IMR-90 (cell line): ENCODE results near the gene KCNMA1. TPM values are rescaled to one million over a fixed set of nuclear protein-coding genes. Genes with fewer than 3 reads are reported as not detected.

Source experiments
- ATAC-seq: fragments of 200-7000 bp; cut with Tn5 transposase; 2 replicates; pipeline ENCODE4 v1.9.1; 2020; ENCODE audit warnings: low read depth, mild to moderate bottlenecking, moderate library complexity
- BruUV-seq: library from RNA; stranded (reverse); fragments of 400-500 nt; replicated peaks from 2 replicates; lab custom pipeline; 2021; lab: Mats Ljungman, UMichigan
- CTCF ChIA-PET: fragments of 300-600 bp; formaldehyde crosslinking; extraction: SDS; loops from one replicate; lab custom pipeline; 2021; ENCODE audit warnings: antibody characterized with exemption; lab: Yijun Ruan, JAX
- POLR2A ChIA-PET: fragments of 300-600 bp; sonication (Branson Sonifier 250); formaldehyde crosslinking; loops from one replicate; lab custom pipeline; 2022; ENCODE audit warnings: antibody characterized with exemption; ENCODE audit not compliant: unreplicated experiment; lab: Charles Lee
- DNase-seq: peaks from one replicate; pipeline ENCODE4 v3.0.0; 2013
- H2AFZ ChIP-seq: replicated peaks from 2 replicates; pipeline ENCODE3; 2013; ENCODE audit warnings: low read length, mild to moderate bottlenecking; ENCODE audit not compliant: poor library complexity
- H2AK5ac ChIP-seq: 2 replicates; pipeline ENCODE4 v1.6.1; 2013; ENCODE audit warnings: low read depth, low read length, inconsistent platforms
- H2AK9ac ChIP-seq: replicated peaks from 2 replicates; pipeline ENCODE3; 2013; ENCODE audit warnings: mild to moderate bottlenecking, low read depth, low read length, moderate library complexity; ENCODE audit not compliant: poor library complexity
- H2BK120ac ChIP-seq: 2 replicates; pipeline ENCODE4 v1.6.1; 2013; ENCODE audit warnings: low read depth, low read length, inconsistent platforms
- H2BK15ac ChIP-seq: 3 replicates; pipeline ENCODE4 v1.6.1; 2013; ENCODE audit warnings: low read depth, low read length, inconsistent platforms
- H2BK20ac ChIP-seq: 2 replicates; pipeline ENCODE4 v1.6.1; 2013; ENCODE audit warnings: low read depth, mild to moderate bottlenecking, inconsistent platforms, low read length, moderate library complexity
- H2BK5ac ChIP-seq: 2 replicates; pipeline ENCODE4 v1.6.1; 2013; ENCODE audit warnings: mild to moderate bottlenecking, low read depth, low read length, inconsistent platforms; ENCODE audit not compliant: poor library complexity, severe bottlenecking
- H3K14ac ChIP-seq: replicated peaks from 2 replicates; pipeline ENCODE4 v1.6.1; 2013; ENCODE audit warnings: low read depth, low read length, inconsistent platforms
- H3K18ac ChIP-seq: 2 replicates; pipeline ENCODE4 v1.6.1; 2013; ENCODE audit warnings: low read depth, low read length, control low read depth
- H3K23ac ChIP-seq: 2 replicates; pipeline ENCODE4 v1.6.1; 2013; ENCODE audit warnings: low read depth, low read length, inconsistent platforms
- H3K27ac ChIP-seq: 2 replicates; pipeline ENCODE4 v1.5.1; 2013; ENCODE audit warnings: mild to moderate bottlenecking, control low read depth, low read length; ENCODE audit not compliant: insufficient read depth
- H3K27me3 ChIP-seq: 2 replicates; pipeline ENCODE4 v1.6.1; 2013; ENCODE audit warnings: low read length; ENCODE audit not compliant: control insufficient read depth, insufficient read depth
- H3K36me3 ChIP-seq: 2 replicates; pipeline ENCODE4 v1.6.1; 2013; ENCODE audit warnings: low read length, mixed read lengths; ENCODE audit not compliant: control insufficient read depth, insufficient read depth
- H3K4ac ChIP-seq: 2 replicates; pipeline ENCODE4 v1.6.1; 2013; ENCODE audit warnings: low read depth, low read length, inconsistent platforms
- H3K4me1 ChIP-seq: 2 replicates; pipeline ENCODE4 v1.6.1; 2013; ENCODE audit warnings: low read length, mixed read lengths; ENCODE audit not compliant: control insufficient read depth, insufficient read depth
- H3K4me2 ChIP-seq: 2 replicates; pipeline ENCODE4 v1.6.1; 2013; ENCODE audit warnings: low read depth, mild to moderate bottlenecking, control low read depth, low read length, moderate library complexity
- H3K4me3 ChIP-seq: 2 replicates; pipeline ENCODE4 v1.5.1; 2013; ENCODE audit warnings: low read depth, mild to moderate bottlenecking, control low read depth, low read length, moderate library complexity; ENCODE audit not compliant: insufficient read depth
- H3K56ac ChIP-seq: 2 replicates; pipeline ENCODE4 v1.6.1; 2013; ENCODE audit warnings: low read length, inconsistent platforms; ENCODE audit not compliant: insufficient read depth; ENCODE audit errors: extremely low read depth
- H3K79me1 ChIP-seq, 2 experiments: 2 replicates each; pipeline ENCODE4 v1.6.1; 2013; ENCODE audit warnings: low read length in 2 of 2, inconsistent platforms in 1 of 2, low read depth in 1 of 2
- H3K9ac ChIP-seq: 2 replicates; pipeline ENCODE4 v1.6.1; 2013; ENCODE audit warnings: low read depth, low read length, control low read depth
- H3K9me1 ChIP-seq: 2 replicates; pipeline ENCODE4 v1.6.1; 2013; ENCODE audit warnings: low read length, inconsistent platforms; ENCODE audit not compliant: insufficient read depth
- H3K9me3 ChIP-seq: 2 replicates; pipeline ENCODE4 v1.6.1; 2013; ENCODE audit warnings: low read length; ENCODE audit not compliant: control insufficient read depth, insufficient read depth
- H4K20me1 ChIP-seq: 2 replicates; pipeline ENCODE4 v1.6.1; 2013; ENCODE audit warnings: low read length, inconsistent platforms; ENCODE audit not compliant: insufficient read depth
- H4K5ac ChIP-seq: 2 replicates; pipeline ENCODE4 v1.6.1; 2013; ENCODE audit warnings: mild to moderate bottlenecking, low read depth, low read length, control low read depth
- H4K8ac ChIP-seq, 2 experiments: 2 replicates each; pipeline ENCODE4 v1.6.1; 2013; ENCODE audit warnings: low read depth in 2 of 2, low read length in 2 of 2, control low read depth in 1 of 2, inconsistent platforms in 1 of 2
- H4K91ac ChIP-seq: 2 replicates; pipeline ENCODE4 v1.6.1; 2013; ENCODE audit warnings: low read depth, low read length, inconsistent platforms; ENCODE audit not compliant: insufficient read depth
- CEBPB ChIP-seq: IDR thresholded peaks from 2 replicates; pipeline ENCODE4 v1.6.1; 2012; ENCODE audit warnings: low read depth, low read length, improper control_type of control experiment
- NFE2L2 ChIP-seq: fragments of 150-350 bp; IDR thresholded peaks from 2 replicates; pipeline ENCODE4 v1.6.1; 2016; ENCODE audit warnings: low read depth, mild to moderate bottlenecking, low read length
- RFX5 ChIP-seq: IDR thresholded peaks from 2 replicates; pipeline ENCODE4 v1.8.0; 2012; ENCODE audit warnings: low read depth, mild to moderate bottlenecking, low read length, moderate library complexity
- SMC3 ChIP-seq: fragments of 150-350 bp; IDR thresholded peaks from 2 replicates; pipeline ENCODE4 v1.6.1; 2016; ENCODE audit warnings: low read depth, mild to moderate bottlenecking, antibody characterized with exemption, low read length, moderate library complexity
- USF2 ChIP-seq: fragments of 150-350 bp; IDR thresholded peaks from 2 replicates; pipeline ENCODE4 v1.6.1; 2017; ENCODE audit warnings: mild to moderate bottlenecking, antibody characterized with exemption, low read length, low read depth
- WGBS, 2 experiments: methylation state at CpG; one replicate each; pipeline versions ENCODE4 v1.1.5 to v1.1.7; 2013; ENCODE audit warnings: missing lambda C conversion rate in 2 of 2; ENCODE audit not compliant: insufficient read length in 1 of 2; ENCODE audit errors: extremely low coverage in 2 of 2; 5-methylcytosine and 5-hydroxymethylcytosine counted together
- dilution Hi-C: fragments of 300-500 bp; cut with HindIII; formaldehyde crosslinking; loops from one replicate; pipeline ENCODE4 v1.14.3; 2018; ENCODE audit warnings: low sequenced_read_pairs; ENCODE audit not compliant: unreplicated experiment
- in situ Hi-C: fragments of 300-500 bp; cut with MboI; formaldehyde crosslinking; loops from 3 replicates; pipeline ENCODE4 v1.14.3; 2019; ENCODE audit warnings: low sequenced_read_pairs, inconsistent platforms, mixed read lengths
- intact Hi-C: fragments of 100-400 bp; cut with micrococcal nuclease; formaldehyde crosslinking; loops from 2 replicates; pipeline ENCODE4 v1.10.0; 2022
- polyA plus RNA-seq, 3 experiments: library from polyadenylated mRNA; depleted of rRNA; stranded (reverse); fragments of >200 nt; gene quantifications; 2 replicates each; pipeline ENCODE4 v1.2.3, GENCODE V29; 2012; ENCODE audit warnings: low replicate concordance in 1 of 3
- total RNA-seq: library from RNA; depleted of rRNA; stranded (reverse); fragments of >200 nt; gene quantifications from 2 replicates; pipeline ENCODE4 v1.2.3, GENCODE V29; 2012

The KCNMA1 gene
- total and polyA plus RNA-seq, 2 of the 4 experiments (the other 2 are of a cell fraction): 25.6 to 29.6 TPM

GRCh38 chr10:77494327-77494726 is 143.3 kb downstream of the KCNMA1 start (continued):
- no peak for TF ChIP-seq USF2

GRCh38 chr10:77493851-77494261 is 143.8 kb downstream of the KCNMA1 start:
- ATAC-seq (no peak), DNase-seq (no peak)
- H4K20me1 ChIP-seq: no peaks in the 10 kb centered on the region
- no peak overlapping the region for H4K5ac ChIP-seq
- no CpG with 5 or more reads among the region's 8 CpGs for WGBS, 2 experiments
- no peaks in the 10 kb centered on the region for H3K36me3 ChIP-seq
- H3K79me1 ChIP-seq: peaks cover 0 to 4% of the 10 kb centered on the region in 2 experiments; a peak in 1 of 4 replicates
- H3K27me3 ChIP-seq: no peaks in the 10 kb centered on the region
- H2AK9ac ChIP-seq: no peak overlapping the region
- peaks cover 7% of the 10 kb centered on the region for H3K4me1 ChIP-seq
- H3K4me3 ChIP-seq: no peak overlapping the region
- H3K14ac ChIP-seq: no peak overlapping the region
- POLR2A ChIA-PET: no interaction called here
- H3K4me2 ChIP-seq: no peak overlapping the region
- no peak overlapping the region for H3K9ac ChIP-seq
- H2BK5ac ChIP-seq: no peak overlapping the region
- TF ChIP-seq NFE2L2: no peak
- TF ChIP-seq CEBPB: no peak
- TF ChIP-seq USF2: no peak
- no peak for TF ChIP-seq RFX5
- no peak for TF ChIP-seq SMC3
- no peak overlapping the region for H4K91ac ChIP-seq
- BruUV-seq: no TSS peak
- intact Hi-C loops: loop anchor here (2.0 kb wide), 1 partner anchor 143 kb away; the partner anchor contains the start of gene KCNMA1
- CTCF ChIA-PET: no interaction called here
- no peak overlapping the region for H2BK15ac ChIP-seq
- H2BK20ac ChIP-seq: no peak overlapping the region
- H3K56ac ChIP-seq: no peak overlapping the region
- H2AFZ ChIP-seq: no peak overlapping the region
- no peak overlapping the region for H3K27ac ChIP-seq
- no peak overlapping the region; the same call in 1 of the 2 replicates for H2AK5ac ChIP-seq
- H2BK120ac ChIP-seq: no peak overlapping the region
- no peaks in the 10 kb centered on the region for H3K9me3 ChIP-seq
- no peak overlapping the region for H3K4ac ChIP-seq
- H4K8ac ChIP-seq: no peak overlapping the region
- in situ Hi-C loops: no loop called here
- no peak overlapping the region for H3K23ac ChIP-seq
- dilution Hi-C loops: no loop called here
- H3K18ac ChIP-seq: no peak overlapping the region
- H3K9me1 ChIP-seq: peaks cover 2% of the 10 kb centered on the region; the same call in 1 of the 2 replicates
